Measurements from ENCODE around the gene CTSV.
"Not testable (repeated sequence)": the region's sequence is repeated elsewhere in the genome, so short reads cannot be mapped to it uniquely, and the experiment has no call there.

The CTSV gene

DNA sequence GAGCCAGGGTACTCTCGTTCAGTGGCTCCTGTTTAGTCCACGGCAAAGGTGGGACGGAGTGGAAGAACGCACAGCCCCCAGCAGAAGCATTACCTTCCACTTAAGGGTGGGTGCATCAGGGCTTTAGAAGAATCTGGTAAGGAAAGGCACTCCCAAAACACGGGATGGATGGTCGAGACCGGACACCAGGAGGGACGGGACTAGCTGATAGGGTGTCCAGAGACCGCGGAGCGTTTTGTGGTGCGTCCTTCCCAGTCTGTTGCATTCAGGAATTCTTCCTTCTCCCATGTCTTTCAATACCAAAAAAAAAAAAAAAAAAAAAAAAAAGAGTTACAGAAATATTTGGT lies 545 bp upstream of the CTSV start:
- FAIRE-seq, result no peak

DNA sequence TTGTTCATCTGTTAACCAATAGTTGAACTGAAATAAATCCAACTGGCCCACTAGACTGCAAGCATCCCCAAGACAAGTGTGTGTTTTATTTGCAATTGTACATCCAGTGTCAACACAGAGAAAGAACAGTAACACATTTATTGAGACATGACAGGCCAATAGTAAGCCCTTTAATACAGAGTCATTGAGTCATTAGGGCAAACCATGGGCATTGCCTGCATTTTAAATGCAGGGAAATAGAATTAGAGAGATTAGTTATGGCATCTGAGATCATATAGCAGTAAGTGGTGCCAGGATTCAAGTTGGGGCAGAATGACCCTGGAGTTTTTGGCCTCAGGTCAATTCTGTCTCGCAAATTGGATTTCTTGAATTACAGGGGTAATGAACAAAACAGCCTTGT lies 15.4 kb downstream of the CTSV start:
- FAIRE-seq, result not testable (repeated sequence)

DNA sequence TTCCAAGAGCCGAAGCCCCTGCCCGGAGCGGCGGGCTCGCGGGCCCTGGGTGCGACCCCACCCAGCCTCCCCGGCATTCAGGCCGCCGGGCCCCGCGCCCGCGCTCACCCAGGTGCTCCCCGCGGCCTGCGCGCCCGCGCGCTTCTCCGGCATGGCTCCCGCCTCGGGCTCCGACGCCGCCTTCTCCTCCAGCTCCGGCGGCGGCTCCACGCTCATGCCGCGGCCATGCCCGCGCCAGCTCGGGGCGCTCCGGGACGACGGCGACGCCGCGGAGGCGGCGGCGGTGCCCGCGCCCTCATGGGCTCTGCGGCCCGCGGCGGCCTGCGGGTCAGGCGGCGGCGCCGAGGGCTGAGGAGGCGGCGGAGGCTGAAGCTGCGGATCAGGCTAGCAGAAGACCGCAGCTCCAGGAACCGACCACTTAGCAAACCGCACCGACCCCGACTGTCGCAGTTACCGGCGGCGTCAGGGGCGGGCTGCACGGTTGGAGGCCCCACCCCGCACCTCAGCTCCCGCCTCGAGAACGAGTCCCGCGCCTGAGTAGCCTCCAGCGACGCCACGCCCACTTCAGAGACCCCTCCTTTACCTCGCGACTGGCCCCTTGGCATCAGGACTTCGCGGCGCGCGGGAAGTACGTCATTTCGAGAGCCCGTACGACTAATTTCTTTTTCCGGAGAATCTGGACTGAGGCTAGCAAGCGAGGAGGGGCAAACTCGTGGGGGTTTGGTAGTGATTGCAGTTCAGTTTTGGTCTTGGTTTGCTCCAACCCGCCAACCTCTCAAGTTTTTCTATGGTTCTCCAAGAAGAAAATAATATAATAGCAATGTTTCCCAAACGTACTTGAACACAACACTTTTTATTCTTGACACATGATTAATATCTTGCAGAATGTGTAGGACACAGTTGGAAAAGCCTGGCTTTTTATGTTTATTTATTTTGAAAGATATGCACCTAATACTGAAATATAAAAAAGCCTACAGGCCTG lies 25.5 kb downstream of the CTSV start:
- FAIRE-seq, result peak; percentile 13

DNA sequence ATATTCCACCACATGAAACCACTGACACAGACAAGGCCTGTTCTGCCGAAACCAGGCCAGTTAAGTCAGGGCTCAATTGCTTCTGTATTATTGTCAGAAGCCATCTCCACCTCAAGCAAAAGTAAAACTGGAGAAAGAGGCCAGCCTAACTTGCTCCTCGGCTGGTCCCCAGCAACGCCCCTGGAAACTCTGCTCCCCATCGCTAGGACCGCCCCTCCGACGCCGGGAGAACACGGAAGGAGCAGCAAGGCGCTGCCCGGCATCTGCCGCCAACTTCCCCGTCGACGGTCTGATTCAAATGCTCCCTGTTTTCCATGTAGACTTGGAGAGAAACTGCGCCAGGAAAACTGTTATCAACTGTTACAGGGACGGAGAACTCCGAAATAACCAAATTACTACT lies 26.3 kb downstream of the CTSV start:
- FAIRE-seq, result not testable (repeated sequence)

DNA sequence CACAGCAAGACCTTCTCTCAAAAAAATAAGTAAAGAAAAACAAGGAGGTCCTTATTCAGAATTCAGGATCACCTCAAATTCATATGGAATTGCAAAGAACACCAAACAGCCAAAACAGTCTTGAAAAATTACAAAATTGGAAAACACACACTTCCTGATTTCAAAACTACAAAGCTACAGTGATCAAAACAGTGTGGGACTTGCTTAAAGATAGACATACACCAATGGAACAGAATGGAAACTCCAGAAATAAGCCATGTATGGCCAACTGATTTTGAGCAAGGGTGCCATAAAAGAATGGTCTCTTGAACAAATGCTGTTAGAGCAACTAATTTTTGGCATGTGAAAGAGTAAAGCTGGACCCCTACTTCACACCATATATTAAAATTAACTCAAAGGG lies 36.7 kb downstream of the CTSV start:
- FAIRE-seq, result not testable (repeated sequence)

DNA sequence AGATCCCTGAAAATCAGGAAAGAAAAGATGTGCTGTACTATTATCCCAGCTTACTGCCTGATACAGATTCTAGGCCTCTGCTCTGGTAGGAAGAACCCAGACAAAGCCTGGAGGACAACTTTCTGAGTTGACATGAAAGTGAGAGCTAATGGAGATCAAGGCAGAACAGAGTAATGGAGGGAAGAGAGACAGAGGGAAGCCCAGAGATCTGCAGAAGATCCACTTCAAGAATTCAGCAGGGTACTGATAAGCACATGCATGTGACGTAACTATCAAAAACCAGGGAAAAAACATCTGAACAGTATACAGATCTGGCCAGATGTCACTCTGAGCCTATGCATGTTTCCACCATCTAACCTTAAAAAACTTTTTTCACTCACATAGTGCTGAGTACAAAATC lies 37.6 kb downstream of the CTSV start:
- FAIRE-seq, result not testable (repeated sequence)

DNA sequence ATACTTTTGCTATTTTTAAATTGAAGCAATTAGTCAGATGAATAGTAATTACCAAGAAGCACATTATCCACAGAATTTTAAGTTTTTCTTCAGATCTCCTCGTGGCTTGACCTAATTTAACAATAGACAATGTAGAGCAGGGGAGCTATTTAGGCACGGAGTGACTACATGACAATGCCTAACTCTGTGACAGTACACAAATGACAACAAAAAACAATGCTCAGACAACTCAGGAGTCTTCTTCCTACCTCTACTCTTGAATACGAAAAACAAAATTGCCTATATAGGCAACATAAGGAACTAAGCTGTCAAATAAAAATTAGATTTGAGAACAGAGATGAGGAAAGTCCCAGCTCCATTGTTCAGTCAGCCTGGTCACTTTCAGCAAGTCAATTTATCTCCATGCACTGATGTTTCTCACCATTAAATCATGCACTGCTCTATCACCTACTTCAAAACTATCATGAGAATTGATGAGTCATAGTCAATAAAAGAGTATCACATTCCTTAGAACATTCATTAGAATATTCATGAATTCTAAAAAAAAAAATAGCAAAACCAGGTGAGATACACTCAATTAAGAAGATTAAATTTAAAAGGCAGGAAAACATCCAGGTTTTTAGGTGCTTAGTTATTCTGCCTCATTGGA lies 38.7 kb downstream of the CTSV start:
- not testable (repeated sequence) for FAIRE-seq

DNA sequence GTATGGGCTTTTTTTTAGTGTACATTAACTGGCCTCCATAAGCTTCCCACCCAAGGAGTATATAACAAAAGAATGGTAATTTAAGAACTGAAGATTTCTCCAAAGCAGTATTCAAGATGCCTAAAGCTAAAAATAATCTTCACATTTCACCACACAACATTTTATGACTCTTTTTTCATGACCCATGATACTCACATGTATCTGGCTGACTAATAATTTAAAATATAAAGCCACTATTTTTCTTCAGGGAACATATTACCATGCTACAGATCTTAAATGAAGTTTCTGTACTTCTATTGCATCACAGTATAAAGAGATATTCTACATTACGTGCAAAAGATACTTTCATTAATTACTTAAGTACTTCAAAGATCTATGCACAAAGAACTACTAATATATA lies 39.2 kb downstream of the CTSV start:
- FAIRE-seq, result not testable (repeated sequence)

DNA sequence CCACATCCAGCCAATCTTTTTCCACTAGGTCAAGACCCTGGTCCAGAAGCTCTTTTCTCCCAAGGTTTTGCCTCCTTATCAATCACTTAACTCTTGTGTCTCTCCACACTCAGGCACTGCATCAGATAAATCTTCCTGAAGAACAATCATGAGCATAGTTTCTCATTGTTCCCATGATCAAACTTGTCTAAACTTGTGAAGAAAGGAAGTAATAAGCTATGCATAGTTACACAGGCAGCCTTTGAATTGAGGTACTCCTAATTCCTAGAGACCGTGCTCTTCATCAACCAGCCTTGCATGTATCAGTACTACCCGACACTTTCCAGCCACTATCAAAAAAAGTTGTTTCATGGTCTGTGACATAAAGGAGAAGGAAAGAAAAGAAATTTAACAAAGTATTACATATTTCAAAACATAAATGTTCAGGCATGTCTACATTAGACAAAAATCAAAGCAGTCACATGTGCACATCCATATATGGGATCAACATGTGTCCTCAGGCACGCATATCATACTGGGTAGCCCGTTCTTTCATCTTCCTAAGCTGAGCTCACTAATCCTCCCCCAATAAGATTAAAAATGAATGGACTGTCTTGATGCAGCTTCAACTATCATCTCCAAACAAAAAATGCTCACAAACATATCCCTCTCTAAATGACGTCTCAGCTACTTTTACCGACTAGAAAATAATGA lies 41.8 kb downstream of the CTSV start:
- not testable (repeated sequence) for FAIRE-seq

DNA sequence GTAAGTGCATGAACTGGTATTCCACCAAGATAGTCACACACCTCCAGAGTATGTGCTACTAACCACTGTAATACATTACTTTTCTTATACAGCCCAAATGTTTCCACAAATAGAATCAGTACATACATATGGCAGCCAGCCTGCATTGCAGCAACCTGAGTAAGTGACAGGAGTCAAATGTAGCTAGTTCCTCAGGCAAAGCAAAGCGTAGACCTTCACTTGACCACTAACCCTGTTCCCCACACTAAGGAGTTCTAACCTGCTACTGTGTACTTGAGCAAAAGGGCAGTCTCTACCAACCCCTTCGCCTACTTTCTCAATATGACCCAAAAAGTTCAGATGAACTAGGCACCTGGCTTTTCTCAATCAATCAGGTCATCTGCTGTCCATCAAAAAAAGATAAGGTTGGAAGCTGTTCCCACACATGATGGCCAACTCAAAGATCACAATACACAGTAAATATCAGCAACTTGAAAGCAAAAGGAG lies 44.4 kb downstream of the CTSV start:
- not testable (repeated sequence) for FAIRE-seq

DNA sequence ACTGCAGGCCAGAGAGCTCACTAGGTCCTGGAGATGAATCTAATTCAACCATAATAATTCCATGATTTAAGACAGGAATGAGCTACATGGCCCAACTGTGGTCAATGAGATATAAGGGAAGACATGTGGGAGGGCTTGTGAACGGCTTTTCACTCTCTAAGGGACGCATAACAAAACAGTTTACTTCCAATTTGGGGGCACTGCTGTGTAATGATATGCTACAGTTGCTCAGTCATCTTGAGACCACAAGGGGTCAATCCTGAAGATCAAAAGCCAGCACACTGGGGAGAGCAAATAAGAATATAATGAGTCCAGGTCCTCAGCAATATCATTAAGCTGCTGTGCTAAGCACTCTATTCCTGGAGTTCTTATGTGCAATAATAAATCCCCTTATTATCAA lies 46.6 kb downstream of the CTSV start:
- FAIRE-seq, result not testable (repeated sequence)

DNA sequence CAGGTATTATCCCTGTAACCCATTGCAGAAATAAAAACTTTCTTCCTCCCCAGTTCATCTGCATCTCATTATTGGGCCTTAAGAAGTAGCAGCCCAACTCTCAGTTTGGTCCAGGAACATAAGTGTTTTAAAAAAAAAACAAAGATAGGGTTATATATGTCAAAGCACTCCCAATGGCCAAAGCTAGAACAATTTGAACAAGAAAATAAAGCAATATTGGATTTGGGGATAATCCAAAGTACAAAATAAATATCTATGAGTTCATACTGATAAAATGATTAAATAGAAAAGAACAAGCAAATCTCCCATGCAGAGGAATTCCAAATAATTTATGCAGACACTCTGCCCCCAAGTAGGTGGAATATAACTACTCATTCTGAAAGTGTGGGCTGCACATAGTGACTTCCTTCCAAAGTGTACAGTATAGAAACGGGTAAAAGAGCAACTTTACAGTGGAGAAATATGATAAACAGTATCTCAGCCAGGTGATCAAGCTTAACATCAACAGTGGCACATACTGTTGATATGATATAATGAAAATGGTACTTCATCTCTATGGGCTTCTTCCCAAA lies 49.1 kb downstream of the CTSV start:
- not testable (repeated sequence) for FAIRE-seq

DNA sequence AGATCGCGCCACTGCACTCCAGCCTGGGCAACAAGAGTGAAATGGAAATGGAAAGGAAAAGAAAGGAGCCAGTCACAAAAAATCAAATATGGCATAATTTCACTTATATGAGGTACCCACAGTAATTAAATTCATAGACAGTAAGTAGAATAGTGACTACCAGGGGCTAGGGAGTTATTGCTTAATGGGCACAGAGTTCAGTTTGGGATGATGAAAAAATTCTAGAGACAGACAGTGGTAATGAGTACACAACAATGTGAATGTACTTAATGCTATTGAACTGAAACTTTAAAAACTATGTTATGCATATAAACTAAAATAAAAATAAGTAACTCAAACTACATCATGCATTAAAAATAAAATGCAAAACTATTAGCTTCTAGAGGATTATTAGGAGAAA lies 54.1 kb downstream of the CTSV start:
- not testable (repeated sequence) for FAIRE-seq

DNA sequence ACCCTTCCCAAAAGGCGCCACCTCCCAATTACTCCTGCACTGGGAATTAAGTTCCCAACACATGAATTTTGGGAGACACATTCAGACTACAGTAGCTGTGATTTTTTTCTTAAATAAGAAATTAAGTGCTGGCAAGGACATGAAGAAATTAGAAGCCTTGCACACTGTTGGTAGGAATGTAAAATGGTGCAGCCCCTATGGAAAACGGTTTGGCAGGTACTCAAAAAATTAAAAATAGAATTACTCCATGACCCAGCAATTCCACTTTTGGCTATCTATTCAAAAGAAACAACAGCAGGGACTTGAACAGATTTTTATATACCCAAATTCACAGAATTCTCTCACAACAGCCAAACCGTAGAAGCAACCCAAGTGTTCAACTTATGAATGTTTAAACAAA lies 54.8 kb downstream of the CTSV start:
- FAIRE-seq, result not testable (repeated sequence)

DNA sequence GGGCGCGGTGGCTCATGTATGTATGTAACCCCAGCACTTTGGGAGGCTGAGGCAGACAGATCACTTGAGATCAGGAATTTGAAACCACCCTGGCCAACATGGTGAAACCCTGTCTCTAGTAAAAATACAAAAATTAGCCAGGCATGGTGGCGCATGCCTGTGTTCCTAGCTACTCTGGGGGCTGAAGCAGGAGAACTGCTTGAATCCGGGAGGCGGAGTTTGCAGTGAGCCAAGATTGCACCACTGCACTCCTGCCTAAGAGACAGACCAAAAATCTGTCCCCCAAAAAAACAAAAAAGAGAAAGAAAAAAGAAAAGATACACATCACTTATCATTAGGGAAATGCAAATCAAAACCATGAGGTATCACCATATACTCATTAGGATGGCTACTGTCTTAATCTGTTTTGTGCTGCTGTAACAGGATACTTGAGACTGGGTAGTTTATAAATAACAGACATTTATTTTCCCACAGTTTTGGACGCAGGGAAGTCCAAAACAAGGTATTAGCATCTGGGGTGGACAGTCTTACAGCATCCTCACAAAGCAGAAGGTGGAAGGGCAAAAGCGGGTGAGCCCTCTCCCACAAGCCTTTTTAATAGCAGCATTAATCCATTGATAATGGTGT lies 55.3 kb downstream of the CTSV start:
- not testable (repeated sequence) for FAIRE-seq

Data from islet of Langerhans (tissue), 1 donor.